ENCODE results near the gene TASP1. TPM values are rescaled to one million over a fixed set of nuclear protein-coding genes. Genes with fewer than 3 reads are reported as not detected.

TASP1 gene
- total and polyA plus RNA-seq, 10 of the 15 experiments (the other 5 are each of a cell fraction or from before 2014, with no cell fraction given) = 7.4 to 17.8 (median 10.5) TPM

- DNase-seq (ENCODE audit: low read depth, low spot score) (no peak), ATAC-seq (no peak), FAIRE-seq (no peak)
- ChIA-PET CTCF (interaction anchor here (2.4 kb wide), 1 partner anchor 128 kb away, joined by 11 read pairs; no protein-coding TSS in a partner anchor), RAD21 (ENCODE audit: unreplicated experiment) (no interaction called here), POLR2A (interaction anchor here (0.5 kb wide), 1 partner anchor 87 kb away, joined by 3 read pairs; no protein-coding TSS in a partner anchor), SMC1A (ENCODE audit: uncharacterized antibody, unreplicated experiment) (interaction anchor here (0.9 to 1.1 kb wide), 2 partner anchors 9 to 79 kb away, joined by 3 read pairs; no protein-coding TSS in a partner anchor)
- TF ChIP-seq NBN (IDR thresholded peaks at IDR 0.05) = no peak
- Histone ChIP-seq H4K20me1 (ENCODE audit: control insufficient read depth, insufficient read depth) (no peaks in the 10 kb centered on the region), H3K4me3 (no peak overlapping the region), H3K79me2 (ENCODE audit: control insufficient read depth, insufficient read depth, low read length) (no peaks in the 10 kb centered on the region), H3K4me1 (ENCODE audit: control insufficient read depth, insufficient read depth, low read length) (no peaks in the 10 kb centered on the region), H3K4me2 (ENCODE audit: control insufficient read depth, insufficient read depth) (no peak overlapping the region), H2AFZ (ENCODE audit: control insufficient read depth, low read depth, low read length) (no peak overlapping the region), H3K36me3 (ENCODE audit: control insufficient read depth in 2 of 2, insufficient read depth in 2 of 2, low read length in 1 of 2) (peaks cover 0 to 2% of the 10 kb centered on the region in 2 experiments; a peak in 1 of 4 replicates), H3K27ac (ENCODE audit: control insufficient read depth, insufficient read depth) (no peak overlapping the region), H3K9me3 (replicated peaks; ENCODE audit: control insufficient read depth, insufficient read depth, low read length) (no peaks in the 10 kb centered on the region), H3K27me3 (replicated peaks in 1 of 2; ENCODE audit: control insufficient read depth in 2 of 2, insufficient read depth in 2 of 2, low read length in 1 of 2) (no peaks in the 10 kb centered on the region), H3K9ac (ENCODE audit: control insufficient read depth, insufficient read depth, low read length) (no peak overlapping the region)
- intact Hi-C loops (cut with micrococcal nuclease; ENCODE audit: unreplicated experiment) (no loop called here), in situ Hi-C loops (cut with MboI) (no loop called here)
- BruUV-seq (replicated peaks) = no TSS peak
Observed at GRCh38 chr20:13418263-13419229, 220.2 kb downstream of the TASP1 start.

GRCh38 chr20:13416531-13416930 is 222.2 kb downstream of the TASP1 start:
- H3K4me2 ChIP-seq (ENCODE audit: control insufficient read depth, insufficient read depth) = no peak overlapping the region
- WGBS (ENCODE audit: insufficient coverage, insufficient replicate concordance, low lambda C conversion rate, missing lambda C conversion rate) = 94% methylated on average over 3 of the region's 3 CpGs
- H3K9me3 ChIP-seq (replicated peaks; ENCODE audit: control insufficient read depth, insufficient read depth, low read length) = no peaks in the 10 kb centered on the region
- intact Hi-C loops (cut with micrococcal nuclease; ENCODE audit: unreplicated experiment) = no loop called here
- H2AFZ ChIP-seq (ENCODE audit: control insufficient read depth, low read depth, low read length) = no peak overlapping the region
- no peak overlapping the region for H3K9ac ChIP-seq (ENCODE audit: control insufficient read depth, insufficient read depth, low read length)
- ChIA-PET POLR2A (interaction anchor here (0.6 kb wide), 1 partner anchor 29 kb away, joined by 3 read pairs; no protein-coding TSS in a partner anchor), SMC1A (ENCODE audit: uncharacterized antibody, unreplicated experiment) (interaction anchor here (0.9 to 1.6 kb wide), 3 partner anchors 26 to 130 kb away, joined by 3 to 7 read pairs (median 4); no protein-coding TSS in a partner anchor), CTCF (interaction anchor here (0.6 to 2.4 kb wide), 2 partner anchors 130 to 1591 kb away, joined by 3 to 11 read pairs; no protein-coding TSS in a partner anchor), RAD21 (ENCODE audit: unreplicated experiment) (interaction anchor here (1.4 kb wide), 1 partner anchor 130 kb away, joined by 4 read pairs; no protein-coding TSS in a partner anchor)
- no peaks in the 10 kb centered on the region for H4K20me1 ChIP-seq (ENCODE audit: control insufficient read depth, insufficient read depth)
- H3K27me3 ChIP-seq (replicated peaks in 1 of 2; ENCODE audit: control insufficient read depth in 2 of 2, insufficient read depth in 2 of 2, low read length in 1 of 2) = no peaks in the 10 kb centered on the region
- in situ Hi-C loops (cut with MboI) = no loop called here
- DNase-seq (ENCODE audit: low read depth, low spot score) = no peak
- H3K36me3 ChIP-seq (ENCODE audit: control insufficient read depth in 2 of 2, insufficient read depth in 2 of 2, low read length in 1 of 2) = peaks cover 0 to 2% of the 10 kb centered on the region in 2 experiments; a peak in 1 of 4 replicates
- ATAC-seq = no peak
- H3K4me1 ChIP-seq (ENCODE audit: control insufficient read depth, insufficient read depth, low read length) = no peaks in the 10 kb centered on the region
- FAIRE-seq = no peak
- no peak overlapping the region for H3K4me3 ChIP-seq
- H3K79me2 ChIP-seq (ENCODE audit: control insufficient read depth, insufficient read depth, low read length) = no peaks in the 10 kb centered on the region
- H3K27ac ChIP-seq (ENCODE audit: control insufficient read depth, insufficient read depth) = no peak overlapping the region
- no TSS peak for BruUV-seq (replicated peaks)
- no peak for TF ChIP-seq CBX3 (IDR thresholded peaks at IDR 0.05; ENCODE audit: borderline replicate concordance, low read depth)
- TF ChIP-seq NFXL1 (IDR thresholded peaks at IDR 0.05; ENCODE audit: borderline replicate concordance) = no peak
- no peak for TF ChIP-seq TCF12 (IDR thresholded peaks at IDR 0.05; ENCODE audit: low read depth, low read length)
- TF ChIP-seq CREB1 (IDR thresholded peaks at IDR 0.05; ENCODE audit: low read depth) = no peak
- TF ChIP-seq IKZF2 (IDR thresholded peaks at IDR 0.05) = no peak
- no peak for TF ChIP-seq USF2 (IDR thresholded peaks at IDR 0.05; ENCODE audit: borderline replicate concordance, low read depth, low read length)
- no peak for TF ChIP-seq FOXM1 (IDR thresholded peaks at IDR 0.05; ENCODE audit: low read depth, low read length)
- TF ChIP-seq TBL1XR1 (IDR thresholded peaks at IDR 0.05; ENCODE audit: low read depth, low read length) = no peak
- no peak for TF ChIP-seq ZNF592 (IDR thresholded peaks at IDR 0.05)

Data from GM12878 (cell line).